GM18511 (cell line): Measurements from ENCODE around the gene KCNQ1OT1.

Experiments used
- ATAC-seq: cut with Tn5 transposase; IDR thresholded peaks from one replicate; pipeline ENCODE4 v1.9.1; 2021; ENCODE audit warnings: mild to moderate bottlenecking, moderate library complexity; ENCODE audit not compliant: unreplicated experiment

Gene KCNQ1OT1

DNA sequence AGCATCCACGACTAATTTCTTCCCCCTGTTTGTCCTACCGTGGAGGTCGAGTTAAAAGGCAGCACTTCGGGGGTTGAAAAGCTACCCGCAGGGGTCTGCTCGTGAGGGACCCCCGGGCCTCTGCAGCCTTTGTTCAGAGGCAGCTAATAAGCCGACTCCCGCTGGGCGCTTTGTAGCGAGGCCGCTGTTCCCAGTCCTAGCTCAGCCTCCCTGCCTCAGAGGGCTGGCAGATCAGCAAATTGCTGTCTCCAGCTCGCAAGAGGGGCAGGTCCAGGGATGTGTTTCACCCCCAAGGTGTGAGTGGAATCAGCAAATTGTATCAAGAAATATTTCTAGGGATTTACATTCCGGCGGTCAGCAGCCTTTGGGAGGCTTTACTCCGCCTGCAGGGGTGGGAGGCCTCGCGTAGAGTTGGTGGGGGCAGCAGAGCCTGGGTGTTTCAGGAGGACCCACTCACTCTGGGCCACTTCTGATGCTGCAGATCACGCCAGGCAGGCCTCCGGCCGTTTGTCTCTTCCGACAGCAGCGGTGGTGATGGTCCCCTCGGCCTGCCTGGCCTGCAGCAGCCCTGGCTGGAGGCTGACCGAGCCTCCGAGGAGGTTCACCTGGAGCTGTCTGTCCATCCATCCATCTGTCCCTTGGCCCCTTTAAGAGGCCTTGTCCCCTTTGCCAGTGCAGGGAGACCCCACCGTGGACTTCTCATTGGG is 21.6 kb upstream of the KCNQ1OT1 start:
- no peak for ATAC-seq

DNA sequence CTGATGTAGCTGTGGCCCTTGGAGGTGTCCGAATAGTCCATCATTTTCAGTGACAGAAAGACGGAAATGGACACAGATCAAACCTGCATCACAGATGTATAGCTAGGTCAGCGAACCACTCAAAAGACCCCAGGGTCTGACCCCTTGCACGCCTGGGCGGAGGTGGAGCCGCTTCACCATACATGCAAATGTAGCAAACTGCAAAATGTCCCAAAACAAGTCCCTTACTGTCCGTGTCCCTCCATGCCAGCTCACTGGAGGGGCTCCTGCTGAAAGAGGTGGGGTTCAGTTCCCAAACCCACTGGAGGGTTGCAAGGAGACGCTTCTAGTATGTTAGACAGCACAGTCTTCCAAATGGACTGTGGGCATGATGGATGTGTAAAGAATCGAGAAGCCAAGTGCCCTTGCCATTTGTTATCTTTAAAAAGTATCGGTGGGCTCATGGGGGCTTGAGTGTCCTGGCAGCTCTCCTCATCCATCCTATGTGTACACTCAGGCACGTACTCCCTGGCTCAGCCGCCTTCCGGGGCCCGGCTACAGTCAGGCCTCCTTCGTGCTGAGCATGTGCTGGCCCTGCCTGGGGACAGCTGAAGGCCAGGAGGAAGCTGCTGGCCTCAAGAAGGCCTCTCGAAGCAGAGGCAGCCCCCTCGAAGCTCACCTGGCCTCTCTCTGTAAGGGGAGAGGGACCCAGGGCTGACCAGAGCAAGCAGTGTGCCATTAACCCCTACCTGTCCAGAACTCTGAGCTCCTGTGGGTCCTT is 20.2 kb upstream of the KCNQ1OT1 start:
- ATAC-seq, result no peak

DNA sequence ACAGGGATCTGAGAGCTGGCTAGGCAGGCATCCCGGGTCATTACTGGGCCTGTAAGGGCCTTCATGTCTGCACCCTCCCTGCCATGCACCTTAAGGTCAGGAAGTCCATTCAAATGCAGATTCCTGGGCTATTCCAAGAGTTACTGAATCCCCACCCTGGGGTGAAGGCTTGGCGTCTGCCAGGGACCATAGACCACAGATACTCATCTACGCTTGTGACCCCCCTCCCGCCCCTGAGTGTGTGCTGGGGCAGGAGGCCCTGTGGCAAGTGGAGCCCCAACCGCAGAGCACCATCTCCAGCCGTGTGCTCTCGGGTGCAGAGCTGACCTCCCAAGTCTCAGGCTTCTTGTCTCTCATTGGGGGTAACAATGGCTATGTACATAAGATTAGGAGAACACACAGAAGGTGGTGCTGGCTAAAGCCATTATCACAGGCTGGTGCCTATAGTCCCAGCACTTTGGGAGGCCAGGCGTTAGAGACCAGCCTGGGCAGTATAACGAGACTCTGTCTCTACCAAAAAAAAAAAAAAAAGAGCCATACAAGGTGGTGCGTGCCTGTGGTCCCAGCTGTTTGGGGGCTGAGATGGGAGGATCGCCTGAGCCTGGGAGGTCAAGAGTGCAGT is 19.1 kb upstream of the KCNQ1OT1 start:
- no peak for ATAC-seq

DNA sequence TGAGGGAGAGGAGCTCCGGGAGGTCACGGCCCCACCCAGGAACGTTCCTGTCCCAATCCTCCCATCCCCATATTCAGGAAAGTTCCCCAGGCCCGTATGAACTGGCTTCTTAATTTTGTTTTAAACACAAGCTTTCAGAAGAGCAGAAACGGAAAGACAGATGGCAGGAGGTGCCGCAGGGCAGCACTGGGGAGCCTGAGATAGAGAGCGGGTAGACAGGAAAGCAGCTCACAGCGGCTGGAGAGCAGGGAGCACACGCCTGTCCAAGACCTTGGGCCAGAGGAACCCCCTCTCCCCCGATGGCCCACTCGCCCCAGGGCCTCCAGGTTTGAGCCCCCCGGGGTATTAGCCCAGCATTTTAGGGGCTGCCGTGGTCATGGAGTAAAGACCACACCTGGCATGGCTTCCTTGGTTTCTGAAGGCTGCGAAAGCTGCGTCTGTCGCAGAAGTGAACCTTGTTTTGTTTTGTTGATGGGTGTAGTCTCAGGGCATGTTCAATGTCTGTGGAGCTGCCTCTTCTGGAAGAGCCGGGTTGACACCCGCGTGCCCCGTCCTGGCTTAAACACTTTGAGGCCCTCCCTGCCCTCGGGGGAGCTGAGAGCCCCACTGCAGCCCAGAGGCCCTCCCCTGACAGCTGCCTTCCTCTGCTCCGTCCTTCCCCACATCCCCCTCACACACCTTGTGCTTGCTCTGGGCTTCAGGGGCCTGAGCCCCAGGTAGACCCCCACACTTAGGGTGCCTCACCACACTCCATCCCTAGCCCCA is 17.9 kb upstream of the KCNQ1OT1 start:
- ATAC-seq, result no peak

DNA sequence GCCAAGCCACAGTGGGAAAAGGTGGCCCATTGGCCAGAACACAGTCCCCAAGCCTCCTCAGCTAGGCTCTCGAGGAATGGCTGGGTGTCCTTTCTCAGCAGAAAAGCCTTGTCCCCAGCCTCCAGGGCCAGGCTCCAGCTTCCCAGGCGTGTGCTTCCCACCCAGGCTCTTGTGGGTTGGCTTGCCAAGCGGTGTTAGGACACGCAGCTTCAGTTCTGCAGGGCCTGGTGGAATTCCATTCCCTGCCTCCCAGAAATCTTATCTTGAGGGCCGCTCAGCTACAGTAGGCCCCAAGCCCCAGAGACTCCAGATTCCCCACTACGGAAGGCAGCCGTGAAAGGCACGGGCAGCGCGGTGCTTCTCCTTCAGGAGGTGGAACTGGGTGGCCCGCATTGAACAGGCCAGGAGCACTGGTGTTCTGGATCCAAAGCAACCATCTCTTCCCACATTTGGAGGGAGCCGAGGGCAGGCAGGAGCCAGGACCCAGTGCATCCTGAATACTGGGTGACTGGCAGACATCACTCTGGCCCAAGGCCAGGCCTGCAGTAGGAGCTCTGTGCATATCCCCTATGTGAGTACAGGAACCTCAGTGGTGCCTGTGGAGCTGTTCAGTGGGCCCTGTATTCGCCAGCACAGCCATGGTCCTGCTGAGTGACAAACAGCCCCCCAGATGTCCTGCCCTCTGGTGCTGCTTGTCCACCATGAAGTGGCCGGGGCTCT is 16.7 kb upstream of the KCNQ1OT1 start:
- no peak for ATAC-seq

DNA sequence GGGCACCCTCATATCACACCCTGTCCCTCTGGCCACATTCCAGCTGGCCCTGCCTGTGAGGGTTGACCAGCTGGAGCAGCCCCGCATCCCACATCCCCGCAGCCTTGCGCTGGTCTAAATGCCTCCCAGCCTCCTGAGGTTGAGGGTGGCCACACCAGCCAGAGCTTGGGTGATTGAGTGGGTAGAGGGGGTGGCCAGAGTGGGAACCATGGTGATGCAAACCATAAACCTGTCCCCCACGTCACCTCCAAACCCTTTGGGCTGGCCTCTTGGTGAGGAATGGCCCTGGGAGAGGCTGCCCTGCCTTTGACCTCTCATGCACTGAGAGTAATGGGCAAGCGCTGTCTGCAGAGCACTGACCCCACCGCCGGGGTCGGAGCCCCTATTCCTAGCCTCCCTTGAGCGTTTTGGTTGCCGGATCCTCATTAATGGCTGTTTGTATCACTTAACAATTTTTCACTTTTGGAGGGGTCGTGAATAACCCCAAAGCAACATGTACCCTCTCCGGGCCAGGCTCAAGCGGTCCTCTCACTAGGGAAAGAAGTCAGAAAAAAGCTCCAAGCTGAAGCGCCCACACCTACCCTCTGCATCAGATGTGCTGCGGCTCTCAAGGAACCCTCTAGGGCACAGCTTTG is 16.0 kb upstream of the KCNQ1OT1 start:
- ATAC-seq, result no peak

DNA sequence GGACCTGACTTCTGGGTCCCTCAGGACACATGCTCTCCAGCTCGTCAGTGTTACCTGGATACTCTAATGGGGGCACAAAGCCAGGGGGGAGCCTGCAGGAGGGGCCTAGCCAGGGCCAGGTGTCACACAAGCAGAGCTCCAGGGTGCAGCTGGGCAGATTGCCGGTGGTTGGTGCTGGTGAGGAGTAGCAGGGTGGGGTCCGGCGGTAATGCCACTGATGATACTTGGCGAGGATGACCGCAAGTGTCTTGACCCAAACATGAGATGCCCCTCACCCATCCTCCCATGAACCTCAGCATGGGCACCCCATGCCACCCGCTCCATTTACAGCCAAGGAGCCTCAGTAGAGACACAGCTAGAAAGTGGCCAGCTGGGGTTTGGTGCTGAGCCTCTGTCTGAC is 15.1 kb upstream of the KCNQ1OT1 start:
- no peak for ATAC-seq

DNA sequence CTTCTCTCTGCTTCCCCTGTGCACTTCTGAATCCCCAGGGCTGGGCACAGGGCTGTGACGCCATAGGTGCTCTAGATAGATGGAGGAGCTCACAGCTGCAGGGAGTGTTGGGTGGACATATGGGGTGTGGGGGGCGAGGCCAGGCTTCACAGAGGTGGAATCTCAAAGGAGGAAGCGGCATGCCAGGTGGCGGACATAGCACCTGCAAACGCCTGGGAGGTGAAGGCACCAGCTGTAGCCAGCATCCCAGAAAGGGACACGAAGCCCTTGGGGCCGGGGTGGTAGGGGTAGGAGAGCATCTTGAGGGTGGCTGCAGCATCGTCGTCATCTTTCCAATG is 14.6 kb upstream of the KCNQ1OT1 start:
- ATAC-seq, result no peak

DNA sequence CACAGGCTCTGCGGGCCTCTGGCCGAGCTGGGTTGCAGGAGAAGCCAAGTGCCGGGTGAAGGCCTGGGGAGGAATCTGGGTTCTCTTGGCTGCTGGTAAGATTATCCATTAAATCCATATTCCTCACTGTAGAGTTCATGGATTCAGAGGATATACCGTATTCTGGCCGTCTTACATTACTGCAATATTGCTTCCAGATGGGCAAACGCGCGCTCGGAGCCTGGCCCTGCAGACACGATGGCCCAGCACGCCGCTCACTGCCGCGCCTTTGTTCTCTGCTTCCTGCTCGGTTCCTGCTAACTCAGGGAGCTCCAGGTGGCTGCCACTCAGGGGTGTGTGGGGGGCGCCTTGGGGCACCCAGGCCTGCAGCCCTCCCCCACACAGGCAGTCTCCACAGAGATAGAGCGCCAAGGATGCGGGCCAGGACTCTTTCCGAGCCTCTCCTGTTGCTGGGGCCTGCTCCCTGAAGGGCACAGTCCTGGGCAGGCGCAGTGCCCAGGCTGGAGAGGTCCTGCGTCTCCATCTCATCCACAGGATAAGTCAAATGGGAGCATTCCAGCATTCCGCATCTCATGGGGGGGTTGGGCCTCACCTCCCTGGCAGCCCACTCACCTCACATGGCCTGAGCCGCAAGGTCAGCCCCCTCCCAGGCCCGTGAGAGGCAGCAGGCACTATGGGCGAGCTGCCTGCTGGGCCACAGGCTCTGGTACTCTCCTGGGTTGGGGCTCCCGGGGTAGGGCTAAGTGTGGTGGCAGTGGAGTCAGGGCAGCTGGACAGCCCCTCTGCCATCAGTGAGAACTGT is 14.1 kb upstream of the KCNQ1OT1 start:
- no peak for ATAC-seq

DNA sequence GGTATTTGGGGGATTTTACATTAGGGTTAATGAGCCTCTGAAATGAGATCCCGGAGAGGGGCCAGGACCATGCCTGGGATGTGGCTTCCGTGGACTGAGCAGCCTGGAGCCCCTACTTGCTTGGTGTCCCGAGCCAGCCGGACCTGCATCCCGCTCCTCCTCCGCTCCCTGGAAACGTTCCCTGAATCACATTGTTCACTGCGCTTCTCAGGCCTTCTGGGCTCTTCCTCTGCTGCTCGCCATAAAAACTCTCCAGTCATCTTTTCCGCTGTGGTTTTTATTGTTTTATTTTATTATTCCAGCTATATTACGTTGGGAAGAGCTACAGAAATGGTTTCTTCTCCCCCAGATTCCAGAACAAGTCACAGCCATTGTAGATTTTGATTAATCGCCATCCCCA is 13.3 kb upstream of the KCNQ1OT1 start:
- ATAC-seq, result no peak

DNA sequence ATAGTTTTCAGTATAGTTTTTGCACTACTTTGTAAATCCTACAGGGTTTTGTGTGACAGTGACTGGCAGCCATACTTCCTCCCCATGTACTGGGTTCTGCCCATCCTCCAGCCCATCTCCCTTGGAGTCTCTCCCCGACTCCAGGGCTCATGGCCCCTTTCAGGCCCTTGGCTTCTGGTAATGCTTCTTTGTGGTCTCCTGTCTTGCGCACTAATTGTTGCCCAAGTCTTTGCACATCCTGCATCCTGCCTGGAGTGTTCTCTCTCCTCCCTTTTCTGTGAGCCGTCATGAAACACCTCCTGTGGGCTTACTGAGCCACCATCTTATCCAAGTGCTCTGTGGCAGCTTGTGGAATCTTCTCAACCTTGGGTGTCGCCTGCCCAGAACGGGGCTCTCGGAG is 11.4 kb upstream of the KCNQ1OT1 start:
- no peak for ATAC-seq

DNA sequence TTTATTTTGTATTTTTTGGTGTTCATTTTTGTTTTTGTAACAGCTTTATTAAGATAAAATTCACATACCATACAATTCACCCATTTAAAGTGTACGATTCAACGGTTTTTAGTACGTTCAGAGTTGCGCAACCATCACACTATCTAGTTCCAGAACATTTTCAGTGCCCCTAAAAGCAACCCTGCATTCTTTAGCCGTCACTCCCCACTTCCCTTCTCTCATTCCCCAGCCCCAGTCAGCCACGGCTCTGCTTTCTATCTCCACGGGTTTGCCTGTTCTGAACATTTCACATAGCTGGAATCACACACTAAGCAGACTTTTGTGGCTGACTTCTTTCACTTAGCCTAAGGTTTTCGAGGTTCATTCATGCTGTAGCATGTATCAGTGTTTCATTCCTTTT is 9.6 kb upstream of the KCNQ1OT1 start:
- no peak for ATAC-seq

DNA sequence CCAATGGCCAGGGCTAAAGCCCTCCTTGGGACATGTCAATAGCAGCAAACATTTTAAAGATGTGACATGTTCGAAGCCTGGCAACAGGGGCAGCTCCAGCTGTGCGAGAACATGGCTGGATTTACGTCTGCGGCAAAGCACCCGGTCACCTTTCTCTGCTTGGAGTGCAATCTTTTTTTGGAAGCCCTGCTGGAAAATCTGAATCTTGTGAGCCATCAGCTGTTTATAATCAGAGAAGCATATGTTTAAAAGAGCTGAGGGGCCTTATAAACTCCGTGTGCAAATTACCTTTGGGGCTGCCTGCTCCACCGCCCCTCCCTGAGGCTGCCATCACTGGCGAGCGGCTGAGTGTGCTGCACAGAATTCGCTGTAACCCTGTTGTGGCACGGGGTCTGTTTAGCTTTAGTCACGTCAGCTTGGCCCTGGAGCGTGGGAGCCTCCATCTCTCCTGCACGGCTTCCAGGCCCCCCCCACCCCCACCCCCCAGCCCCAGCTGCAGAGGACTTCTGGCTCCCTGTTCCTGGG is 9.0 kb upstream of the KCNQ1OT1 start:
- no peak for ATAC-seq

DNA sequence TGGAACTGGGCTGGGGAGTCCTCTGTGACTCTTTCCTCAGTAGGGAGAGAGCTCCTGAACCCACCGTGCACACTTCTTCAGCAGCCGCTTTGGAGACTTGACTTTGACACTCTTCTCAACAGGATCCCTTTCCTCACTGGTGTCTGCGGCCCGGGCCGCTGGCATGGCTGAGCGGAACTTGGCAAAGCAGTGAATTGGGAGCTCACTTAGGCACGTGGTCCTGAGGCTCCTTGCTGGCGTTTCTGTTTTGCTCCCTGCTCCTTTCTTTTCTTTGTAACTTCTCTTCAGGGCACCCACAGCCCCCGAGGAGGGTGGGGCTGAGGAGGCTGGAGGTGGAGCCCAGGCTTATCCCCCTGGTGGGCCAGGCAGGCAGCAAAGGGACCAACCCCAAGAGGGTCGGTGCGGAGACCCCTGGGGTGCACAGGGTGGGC is 8.4 kb upstream of the KCNQ1OT1 start:
- no peak for ATAC-seq

DNA sequence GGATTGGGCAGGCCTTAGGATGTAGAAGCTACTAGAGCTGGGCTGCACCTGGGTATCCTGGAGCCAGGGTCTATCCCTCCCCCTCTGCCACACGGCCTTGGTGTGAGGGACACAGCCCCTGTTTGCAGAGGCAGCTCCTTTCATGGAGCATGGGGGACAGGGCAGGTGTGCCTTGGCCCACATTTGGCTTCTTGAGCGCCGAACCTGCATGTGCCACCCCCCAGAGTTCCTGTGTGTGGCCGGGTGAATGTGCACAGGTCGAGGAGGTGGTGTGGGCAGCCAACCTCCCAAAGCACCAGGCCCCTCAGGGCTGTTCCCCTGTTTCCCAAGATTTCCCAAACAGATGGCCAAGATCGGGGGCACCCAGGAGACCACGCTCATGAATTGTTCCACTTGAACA is 7.9 kb upstream of the KCNQ1OT1 start:
- ATAC-seq, result no peak

DNA sequence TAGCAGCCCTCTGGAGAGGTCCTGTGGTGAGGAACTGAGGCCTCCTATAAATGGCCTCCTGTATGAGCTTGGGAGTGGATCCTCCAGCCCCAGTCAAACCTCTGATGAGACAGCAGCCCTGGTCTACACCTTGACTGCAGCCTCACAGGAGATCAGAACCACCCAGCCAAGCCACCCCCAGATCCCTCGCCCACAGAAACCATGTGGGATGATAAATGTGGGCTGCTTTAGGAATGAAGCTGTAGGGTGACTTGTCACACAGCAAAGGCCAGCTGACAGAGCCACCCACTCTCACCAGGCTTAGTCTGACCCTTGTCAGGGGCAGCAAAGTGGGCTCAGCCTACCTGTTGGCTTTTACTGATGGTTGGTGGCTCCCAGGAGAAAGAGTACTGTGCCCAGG is 6.5 kb upstream of the KCNQ1OT1 start:
- ATAC-seq, result no peak

DNA sequence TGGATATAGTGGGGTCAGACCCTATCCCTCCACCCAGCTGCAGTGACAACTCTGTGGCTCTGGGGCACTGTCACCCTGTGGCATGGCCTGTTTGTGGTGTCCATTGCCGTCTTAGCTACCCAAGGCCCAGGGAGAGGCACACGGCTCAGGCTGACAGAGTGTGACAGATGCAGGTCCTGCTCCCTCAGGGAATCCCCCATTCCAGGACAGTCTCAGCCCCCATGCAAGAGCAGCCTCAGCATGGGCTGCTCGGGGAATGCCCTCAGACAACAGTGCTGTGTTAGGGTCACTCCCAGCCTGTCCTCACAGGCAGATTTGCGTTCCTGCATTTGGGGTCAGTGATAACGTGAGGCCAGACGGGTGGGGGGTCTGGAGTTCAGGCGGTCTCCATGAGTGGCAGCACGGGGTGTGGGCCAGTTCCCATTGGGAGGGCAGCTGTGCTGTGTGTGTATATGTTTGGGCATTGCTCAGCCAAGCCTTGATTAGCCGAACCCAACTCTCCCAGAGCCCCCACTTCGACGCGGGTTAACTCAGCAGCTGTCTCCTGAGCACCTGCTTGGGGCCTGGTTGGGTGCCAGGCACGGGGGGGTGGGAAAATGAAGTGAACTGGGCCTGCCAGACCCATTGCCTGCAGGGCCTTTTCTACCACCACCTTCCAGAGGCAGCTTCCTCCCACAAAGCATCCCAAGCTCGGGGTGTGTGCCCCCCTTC is 5.3 kb upstream of the KCNQ1OT1 start:
- ATAC-seq, result no peak

DNA sequence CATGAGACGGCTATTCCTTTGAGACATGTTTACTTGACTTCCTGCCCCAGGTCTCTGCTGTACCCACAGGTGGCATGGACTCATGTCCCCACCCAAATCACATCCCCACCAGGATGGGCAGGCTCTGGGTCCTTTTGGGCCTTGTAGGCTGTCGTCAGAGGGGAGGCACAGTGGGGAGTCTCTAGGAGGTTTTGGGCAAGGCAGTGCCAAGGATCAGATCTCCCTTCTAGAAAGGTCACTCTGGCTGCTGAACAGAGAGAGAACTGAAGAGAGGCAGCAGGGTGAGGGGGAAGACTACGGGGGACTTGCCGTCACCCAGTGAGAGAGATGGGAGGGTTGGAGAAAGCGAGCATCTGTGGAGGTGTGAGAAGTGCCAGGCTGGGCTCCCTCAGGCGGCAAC is 4.6 kb upstream of the KCNQ1OT1 start:
- no peak for ATAC-seq
